GM11168 (cell line): ENCODE results near the gene TRPM1.

Experiments used
- in situ Hi-C: fragments of 300-500 bp; cut with MboI; formaldehyde crosslinking; loops from one replicate; pipeline ENCODE4 v1.12.0; 2022; ENCODE audit warnings: low sequenced_read_pairs; ENCODE audit not compliant: unreplicated experiment

The TRPM1 gene

GRCh38 chr15:31060429-31061140 lies 40.9 kb downstream of the TRPM1 start:
- in situ Hi-C loops = no loop called here

DNA sequence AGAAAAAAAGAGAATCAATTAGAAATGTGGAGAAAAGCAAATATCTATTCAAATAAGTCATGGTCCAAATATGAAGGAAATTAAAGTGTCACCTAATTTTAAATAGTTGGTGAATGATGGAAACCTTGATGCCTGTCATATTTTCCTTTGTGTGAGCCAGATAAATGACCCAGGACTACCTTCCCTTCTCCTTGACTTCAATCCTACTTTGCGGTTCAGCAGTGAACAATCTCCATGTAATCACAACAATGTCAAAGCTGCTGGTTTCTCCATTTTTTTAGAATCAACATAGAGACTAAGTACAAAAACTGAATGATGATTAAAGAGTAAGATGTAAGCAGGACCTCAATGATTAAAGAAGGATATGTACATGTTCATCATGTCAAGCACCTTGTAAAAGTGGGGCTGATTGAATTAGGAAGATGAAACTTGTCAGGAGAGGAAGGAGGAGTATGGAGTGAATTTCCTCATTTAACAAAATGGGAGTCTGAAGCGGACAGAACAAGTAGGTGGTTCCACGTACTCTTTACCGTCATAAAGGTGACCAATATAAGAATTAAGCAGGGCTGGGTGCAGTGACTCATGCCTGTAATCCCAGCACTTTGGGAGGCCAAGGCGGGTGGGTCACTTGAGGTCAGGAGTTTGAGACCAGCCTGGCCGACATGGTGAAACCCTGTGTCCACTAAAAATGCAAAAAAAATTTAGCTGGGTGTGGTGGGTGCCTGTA lies 43.1 kb downstream of the TRPM1 start:
- in situ Hi-C loops = no loop called here

GRCh38 chr15:31051496-31052080 lies 49.9 kb downstream of the TRPM1 start:
- in situ Hi-C loops = no loop called here

GRCh38 chr15:31050953-31051352 lies 50.6 kb downstream of the TRPM1 start:
- in situ Hi-C loops = no loop called here

GRCh38 chr15:31049682-31050615 lies 51.6 kb downstream of the TRPM1 start:
- in situ Hi-C loops = no loop called here

- in situ Hi-C loops = no loop called here
These were observed 52.4 kb downstream of the TRPM1 start for GRCh38 chr15:31049111-31049510.

- in situ Hi-C loops = no loop called here
These were observed 54.1 kb downstream of the TRPM1 start for GRCh38 chr15:31047437-31047836.

- in situ Hi-C loops = no loop called here
These were observed 54.7 kb downstream of the TRPM1 start for GRCh38 chr15:31046759-31047359.

- in situ Hi-C loops = no loop called here
These were observed 55.9 kb downstream of the TRPM1 start for GRCh38 chr15:31045606-31046005.

GRCh38 chr15:31042751-31043150 lies 58.8 kb downstream of the TRPM1 start:
- in situ Hi-C loops = no loop called here

DNA sequence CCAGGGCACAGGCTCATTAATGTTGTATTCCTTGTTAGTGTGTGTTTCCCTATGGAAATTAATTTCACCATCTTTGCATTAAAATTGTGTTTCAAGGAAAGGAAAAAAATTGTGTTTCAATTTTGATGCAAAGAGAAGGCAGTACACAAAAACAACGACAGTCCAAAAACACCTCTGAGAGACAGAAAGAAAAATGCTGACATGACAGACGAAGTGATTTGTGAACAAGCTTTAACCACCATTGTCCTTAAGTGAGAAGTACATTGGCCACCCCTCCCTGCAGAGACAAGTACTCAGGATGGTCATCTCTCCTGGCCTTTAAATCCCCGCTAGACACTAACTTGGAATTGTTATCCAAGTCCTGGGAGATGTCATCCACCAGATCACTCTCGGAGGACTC lies 59.9 kb downstream of the TRPM1 start:
- in situ Hi-C loops = no loop called here

- in situ Hi-C loops = no loop called here
These were observed 60.9 kb downstream of the TRPM1 start for GRCh38 chr15:31040611-31041010.

DNA sequence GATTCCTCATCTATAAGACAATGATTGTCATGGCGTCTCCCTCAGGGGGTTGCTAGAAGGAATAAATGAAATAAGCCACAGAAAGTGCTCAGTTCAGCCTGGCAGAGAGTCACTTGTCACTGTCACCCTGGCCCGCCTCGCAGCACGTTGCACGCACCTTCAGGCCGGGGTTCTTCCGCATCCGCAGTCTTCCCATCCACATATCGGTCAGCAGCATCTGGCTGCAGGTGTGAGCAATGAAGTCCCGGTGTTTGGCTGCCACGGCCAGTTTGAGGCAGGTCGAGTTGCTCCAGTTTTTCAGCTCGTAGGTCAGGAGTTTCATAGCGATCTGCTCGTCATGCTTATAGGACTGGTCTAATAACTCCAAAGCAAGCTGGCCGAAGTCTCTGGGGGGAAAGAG lies 61.6 kb downstream of the TRPM1 start:
- in situ Hi-C loops = no loop called here

- in situ Hi-C loops = no loop called here
These were observed 63.6 kb downstream of the TRPM1 start for GRCh38 chr15:31037731-31038477.

DNA sequence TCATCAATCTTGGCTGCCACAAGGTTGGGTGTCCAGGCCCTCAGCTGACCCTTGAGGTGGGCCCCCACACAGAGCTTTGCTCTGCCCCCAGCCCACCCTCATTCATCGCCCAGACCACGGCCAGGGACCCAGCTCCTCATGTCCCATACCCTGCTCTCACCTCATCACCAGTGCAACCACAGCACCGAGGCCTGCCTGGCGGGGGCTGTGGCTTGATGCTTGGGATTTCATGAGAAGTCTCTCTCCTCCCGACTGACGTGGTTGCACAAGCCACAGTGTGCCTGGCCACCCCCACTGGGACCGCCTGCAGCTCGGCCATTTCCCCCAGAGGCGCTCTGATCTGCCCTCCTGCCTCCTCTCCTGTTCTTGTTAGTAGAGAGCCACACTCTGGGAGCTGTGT lies 64.7 kb downstream of the TRPM1 start:
- in situ Hi-C loops = no loop called here

- in situ Hi-C loops = no loop called here
These were observed 65.9 kb downstream of the TRPM1 start for GRCh38 chr15:31035610-31036009.

- in situ Hi-C loops = no loop called here
These were observed 67.4 kb downstream of the TRPM1 start for GRCh38 chr15:31034152-31034551.

GRCh38 chr15:31032961-31033371 lies 68.6 kb downstream of the TRPM1 start:
- in situ Hi-C loops = no loop called here

DNA sequence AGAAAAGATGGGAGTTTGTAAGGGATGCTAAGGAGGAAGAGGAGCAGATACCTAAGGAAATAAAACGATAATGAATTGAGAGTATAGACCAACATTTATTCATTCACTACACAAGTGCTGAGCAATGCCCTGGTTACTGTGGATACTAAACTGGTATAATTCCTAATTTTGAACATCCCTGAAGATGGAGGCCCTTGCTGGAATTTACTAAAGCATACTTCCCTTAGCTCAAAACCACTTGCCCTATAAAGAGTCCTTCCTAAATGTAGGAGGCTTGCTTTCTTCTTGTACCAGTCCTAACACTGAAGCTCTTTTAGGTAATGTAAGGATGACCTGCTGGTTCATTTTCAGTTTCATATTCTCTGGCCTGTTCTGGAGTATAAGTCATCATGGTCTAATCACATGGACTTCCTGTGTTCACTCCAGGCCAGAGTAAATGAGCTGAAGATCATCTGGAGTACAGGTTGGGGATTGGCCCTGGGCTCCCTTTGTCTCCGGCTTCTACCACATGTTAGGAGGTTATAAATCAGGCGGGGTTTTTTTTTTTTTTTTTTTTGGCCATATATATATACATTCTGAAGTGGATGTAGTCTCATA lies 70.0 kb downstream of the TRPM1 start:
- in situ Hi-C loops = no loop called here
